Measurements from ENCODE around the gene ACTR3C. TPM values are rescaled to one million over a fixed set of nuclear protein-coding genes. Genes with fewer than 3 reads are reported as not detected.
"Not testable (repeated sequence)": the region's sequence is repeated elsewhere in the genome, so short reads cannot be mapped to it uniquely, and the experiment has no call there.

The ACTR3C gene
- total RNA-seq, 2 donors from 2014 or later, result 2.9 to 12.6 TPM

DNA sequence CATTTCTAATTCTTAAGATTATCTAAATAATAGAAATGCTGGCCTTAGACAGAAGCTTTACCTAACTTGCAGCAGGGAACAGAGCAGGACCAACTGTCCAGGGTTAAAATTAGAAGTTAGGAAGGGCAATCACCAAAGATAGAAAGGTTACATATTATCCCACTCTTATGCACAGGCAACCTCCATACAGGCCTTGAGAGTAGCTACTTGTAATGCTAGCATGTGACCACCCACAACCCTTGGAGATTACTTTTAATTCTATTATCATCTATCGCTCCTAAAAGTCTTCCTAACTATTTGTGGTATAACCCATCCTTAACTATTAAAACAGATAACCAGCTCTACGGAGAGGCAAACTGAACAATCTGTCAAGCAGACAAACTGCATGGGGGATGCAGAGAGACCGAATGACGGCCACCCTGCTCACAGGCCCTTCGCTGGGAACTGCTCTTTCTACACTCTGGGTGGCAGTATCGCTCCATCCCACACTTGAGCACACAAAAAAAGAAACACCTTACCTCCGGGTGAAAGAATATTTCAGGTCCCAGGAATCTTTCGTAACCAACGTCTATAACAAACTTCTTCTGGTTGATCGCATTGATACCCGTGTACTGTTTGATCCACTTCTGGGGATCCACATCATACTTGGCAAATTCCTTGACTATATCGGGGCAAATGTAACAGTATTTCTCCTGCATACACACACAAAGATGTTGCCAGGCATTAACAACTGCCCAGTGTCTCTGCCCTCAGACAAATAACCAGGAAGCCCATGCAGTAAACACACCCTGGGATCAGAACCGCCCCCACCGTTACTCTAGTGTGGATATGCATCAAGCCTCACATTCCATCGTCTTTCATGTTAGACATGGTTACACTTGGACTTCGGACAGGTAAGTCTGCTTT lies 37.2 kb downstream of the ACTR3C start:
- not testable (repeated sequence) for H3K36me3 Mint-ChIP-seq; H3K4me1 Mint-ChIP-seq (ENCODE audit: low read depth in 2 of 2); H3K27me3 Mint-ChIP-seq; H3K27ac Mint-ChIP-seq; H3K9me3 Mint-ChIP-seq; DNase-seq (ENCODE audit: low spot score); H3K4me3 Mint-ChIP-seq
- peak; percentile 68 to 69 for ATAC-seq

DNA sequence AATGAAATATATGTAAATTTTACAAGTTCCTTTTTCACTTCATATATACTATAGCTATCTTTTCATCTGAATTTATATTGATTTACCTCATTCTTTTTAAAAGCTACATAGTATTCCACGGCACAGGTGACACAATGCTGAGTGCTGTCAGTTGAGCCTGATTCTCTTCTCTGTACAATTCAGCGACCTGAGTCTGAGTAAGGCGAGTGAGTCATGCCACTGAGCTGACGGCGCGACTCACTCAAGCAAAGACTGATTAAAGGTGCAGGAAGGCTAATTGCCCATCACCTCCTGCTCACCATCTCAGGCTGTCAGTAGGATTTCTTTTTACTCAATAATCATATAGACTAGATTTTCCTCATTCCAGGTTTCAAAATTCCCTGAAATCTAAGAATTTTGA lies 39.7 kb downstream of the ACTR3C start:
- H3K9me3 Mint-ChIP-seq; ATAC-seq; H3K4me1 Mint-ChIP-seq (ENCODE audit: low read depth in 2 of 2); DNase-seq (ENCODE audit: low spot score); H3K27ac Mint-ChIP-seq; H3K27me3 Mint-ChIP-seq; H3K4me3 Mint-ChIP-seq; H3K36me3 Mint-ChIP-seq: not testable (repeated sequence)

DNA sequence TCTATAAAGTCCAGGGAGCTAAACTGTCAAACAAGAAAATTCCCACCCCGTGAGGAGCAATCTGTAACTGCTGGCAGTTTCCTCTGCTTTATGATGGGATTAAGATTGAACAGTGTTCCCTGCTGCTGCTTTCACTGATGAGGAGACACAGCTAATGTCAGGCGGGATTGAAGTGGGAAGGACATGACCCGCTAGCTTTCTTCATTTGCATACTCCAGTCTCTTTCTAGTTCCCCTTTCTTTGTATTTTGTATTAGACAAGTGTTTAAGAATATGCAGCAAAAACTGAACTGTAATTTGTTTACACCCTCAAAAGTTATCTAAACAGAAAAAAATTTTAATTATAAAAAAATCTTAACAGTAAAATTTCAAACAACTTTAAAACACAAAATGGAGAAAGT lies 40.2 kb downstream of the ACTR3C start:
- H3K9me3 Mint-ChIP-seq; DNase-seq (ENCODE audit: low spot score); H3K4me3 Mint-ChIP-seq; H3K4me1 Mint-ChIP-seq (ENCODE audit: low read depth in 2 of 2); ATAC-seq; H3K36me3 Mint-ChIP-seq; H3K27me3 Mint-ChIP-seq; H3K27ac Mint-ChIP-seq: not testable (repeated sequence)

DNA sequence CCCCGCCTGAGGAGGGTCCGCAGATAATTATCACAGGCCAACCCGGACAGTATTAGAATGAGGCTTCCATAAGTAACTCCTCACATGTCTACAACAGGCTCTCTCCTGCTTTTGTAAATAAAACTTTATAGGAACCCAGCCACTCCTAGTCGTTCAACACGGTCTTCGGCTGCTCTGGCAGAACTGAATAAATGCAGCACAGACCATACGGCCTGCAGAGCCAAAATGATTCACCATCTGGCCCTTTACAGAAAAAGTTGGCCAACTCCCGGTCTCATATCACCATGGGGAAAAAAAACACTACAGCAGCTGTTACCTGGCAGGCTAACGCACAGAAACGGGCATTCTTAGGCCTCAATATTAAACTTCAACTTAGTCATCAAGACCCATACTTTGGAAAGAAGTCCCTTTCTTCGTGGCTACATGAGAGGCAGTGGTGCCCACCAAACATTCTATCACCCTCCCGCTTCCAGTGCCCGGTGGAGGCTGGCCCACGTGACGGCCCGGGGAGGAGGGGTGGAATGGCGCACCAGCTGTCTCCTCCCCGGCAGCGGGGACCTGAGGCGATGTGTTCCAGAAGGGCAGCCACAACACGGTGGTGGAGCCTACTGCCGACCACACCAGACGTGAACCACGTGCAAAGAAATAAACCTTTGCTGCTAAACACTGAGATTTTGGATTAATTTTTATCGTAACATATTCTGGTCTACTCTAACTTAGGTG lies 41.5 kb downstream of the ACTR3C start:
- DNase-seq (ENCODE audit: low spot score); H3K27ac Mint-ChIP-seq; ATAC-seq; H3K4me1 Mint-ChIP-seq (ENCODE audit: low read depth in 2 of 2); H3K36me3 Mint-ChIP-seq; H3K4me3 Mint-ChIP-seq; H3K9me3 Mint-ChIP-seq; H3K27me3 Mint-ChIP-seq: not testable (repeated sequence)

DNA sequence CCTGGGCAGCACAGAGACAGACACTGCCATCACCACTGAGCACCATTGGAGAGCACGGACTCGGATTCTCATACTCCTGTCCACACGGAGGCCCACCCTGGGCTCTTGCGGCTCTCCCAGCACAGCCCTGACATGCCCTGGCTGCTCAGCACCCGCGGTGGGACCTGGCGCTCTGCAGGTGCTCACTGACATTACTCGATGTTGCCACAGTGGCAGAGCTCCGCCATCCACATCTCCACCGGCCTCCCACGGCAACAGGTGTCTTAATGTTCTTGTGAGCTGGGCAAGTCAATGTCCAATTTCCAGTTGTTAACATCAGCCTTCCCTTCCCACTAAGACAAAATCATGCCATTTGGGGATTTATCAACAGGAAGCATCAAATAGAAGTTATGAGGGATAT lies 45.0 kb downstream of the ACTR3C start:
- not testable (repeated sequence) for H3K27me3 Mint-ChIP-seq; H3K9me3 Mint-ChIP-seq; H3K36me3 Mint-ChIP-seq; H3K4me1 Mint-ChIP-seq (ENCODE audit: low read depth in 2 of 2); H3K4me3 Mint-ChIP-seq; H3K27ac Mint-ChIP-seq; ATAC-seq; DNase-seq (ENCODE audit: low spot score)

DNA sequence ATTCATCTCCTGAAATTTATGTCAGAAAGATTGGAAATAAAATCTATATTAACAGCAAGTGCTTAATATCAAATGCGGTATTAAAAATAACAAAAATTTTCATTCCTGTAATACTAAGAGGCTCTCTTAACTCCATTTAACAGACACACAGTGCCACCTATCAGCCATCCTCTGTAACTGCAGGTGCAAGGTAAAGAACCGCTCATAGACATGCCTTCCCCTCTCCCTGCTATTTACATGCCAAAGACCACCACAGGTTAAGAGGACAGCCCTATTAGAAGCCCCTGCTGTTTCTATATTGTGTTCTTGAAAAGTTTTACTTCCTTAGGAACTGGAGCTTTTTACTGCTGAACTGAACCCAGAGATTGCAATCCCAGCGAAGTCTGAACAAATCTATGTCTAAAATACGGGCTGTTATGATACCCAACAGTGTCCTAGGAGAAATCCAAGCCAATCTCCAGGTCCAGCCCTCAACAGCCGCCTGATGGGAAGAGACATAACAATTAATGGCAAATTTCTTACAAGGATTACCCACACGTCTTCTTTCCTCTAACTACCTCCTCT lies 47.1 kb downstream of the ACTR3C start:
- H3K4me3 Mint-ChIP-seq; H3K36me3 Mint-ChIP-seq; DNase-seq (ENCODE audit: low spot score); H3K4me1 Mint-ChIP-seq (ENCODE audit: low read depth in 2 of 2); H3K27ac Mint-ChIP-seq; H3K9me3 Mint-ChIP-seq; H3K27me3 Mint-ChIP-seq: not testable (repeated sequence)
- ATAC-seq, result peak in 1 of 2 donors; percentile 66

DNA sequence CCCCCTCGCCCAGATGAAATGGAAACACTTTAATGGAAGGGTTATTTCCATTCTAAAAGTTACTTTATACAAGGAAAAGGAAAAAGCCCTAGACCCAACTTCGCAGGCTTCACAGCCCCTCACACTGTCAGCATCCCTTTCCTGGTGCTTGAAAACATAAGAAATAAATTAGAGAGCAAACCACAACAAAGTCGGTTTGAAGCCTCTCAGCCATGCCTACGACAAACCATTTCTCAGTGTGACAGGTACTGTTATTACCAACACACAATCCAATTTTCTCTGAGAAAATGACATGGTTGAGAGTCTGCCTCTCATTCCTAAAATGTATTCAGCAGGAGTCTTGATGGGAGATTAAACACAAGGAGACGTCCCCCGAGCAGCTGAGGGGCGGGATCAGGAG lies 51.4 kb downstream of the ACTR3C start:
- not testable (repeated sequence) for H3K4me3 Mint-ChIP-seq; H3K27me3 Mint-ChIP-seq; H3K4me1 Mint-ChIP-seq (ENCODE audit: low read depth in 2 of 2); H3K27ac Mint-ChIP-seq; H3K36me3 Mint-ChIP-seq; H3K9me3 Mint-ChIP-seq; DNase-seq (ENCODE audit: low spot score)
- peak in 1 of 2 donors; percentile 71 for ATAC-seq

DNA sequence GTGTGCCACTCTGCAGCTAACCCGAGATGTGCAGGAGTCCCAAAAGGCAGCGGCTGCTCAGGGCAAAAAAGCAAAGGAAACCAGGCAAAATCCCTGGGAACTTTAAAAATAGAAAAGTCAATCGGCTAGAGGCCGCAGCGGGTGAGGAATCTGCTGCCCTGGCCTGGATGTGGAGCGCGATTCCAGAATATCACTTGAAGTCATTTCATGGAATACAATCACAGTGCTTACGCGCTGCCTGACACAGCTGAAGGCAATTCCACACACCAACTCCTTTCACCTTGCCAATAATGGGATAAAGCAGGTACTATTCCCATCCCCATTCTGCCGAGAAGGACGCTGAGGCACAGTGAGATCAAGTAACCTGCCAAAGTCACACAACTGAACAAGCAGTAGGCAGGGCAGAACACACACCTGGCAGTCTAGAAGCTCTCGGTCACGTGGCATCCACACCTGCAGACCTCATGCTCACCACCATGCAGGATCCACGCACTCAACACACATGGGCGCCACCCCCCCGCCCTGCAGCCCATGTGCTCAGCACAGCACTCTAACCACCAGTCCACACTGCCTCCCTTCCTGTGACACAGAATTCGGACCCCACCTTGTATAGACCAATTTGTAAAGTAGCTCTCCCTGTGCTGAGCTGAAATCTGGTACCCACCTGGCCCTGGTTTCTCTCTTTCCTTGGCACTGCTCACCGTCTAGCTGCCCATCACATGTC lies 53.1 kb downstream of the ACTR3C start:
- DNase-seq (ENCODE audit: low spot score); H3K27ac Mint-ChIP-seq; H3K9me3 Mint-ChIP-seq; H3K4me1 Mint-ChIP-seq (ENCODE audit: low read depth in 2 of 2); H3K27me3 Mint-ChIP-seq; H3K4me3 Mint-ChIP-seq; H3K36me3 Mint-ChIP-seq: not testable (repeated sequence)
- peak in 1 of 2 donors; percentile 40 for ATAC-seq

DNA sequence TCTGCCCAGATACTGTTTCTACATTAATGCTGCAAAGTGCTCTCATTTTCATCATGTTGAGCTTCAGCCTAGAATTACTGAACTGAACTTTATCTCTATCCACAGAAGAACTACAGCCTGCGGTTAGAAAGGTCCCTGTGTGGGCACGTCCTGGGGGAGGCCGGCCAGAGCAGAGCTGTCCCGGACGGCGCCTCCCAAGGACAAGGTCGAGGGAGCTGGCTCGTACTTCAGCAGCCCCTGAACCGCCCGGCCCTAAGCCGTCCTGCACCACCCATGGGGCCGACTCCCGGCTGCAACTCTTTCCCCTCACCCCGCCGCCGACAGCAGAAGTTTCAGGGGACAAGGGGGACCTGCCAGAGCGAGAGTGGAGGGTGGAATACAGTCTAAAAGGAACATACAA lies 54.5 kb downstream of the ACTR3C start:
- not testable (repeated sequence) for DNase-seq (ENCODE audit: low spot score); H3K36me3 Mint-ChIP-seq; H3K4me3 Mint-ChIP-seq; H3K9me3 Mint-ChIP-seq; H3K27me3 Mint-ChIP-seq; H3K4me1 Mint-ChIP-seq (ENCODE audit: low read depth in 2 of 2); H3K27ac Mint-ChIP-seq
- peak in 1 of 2 donors; percentile 28 for ATAC-seq

DNA sequence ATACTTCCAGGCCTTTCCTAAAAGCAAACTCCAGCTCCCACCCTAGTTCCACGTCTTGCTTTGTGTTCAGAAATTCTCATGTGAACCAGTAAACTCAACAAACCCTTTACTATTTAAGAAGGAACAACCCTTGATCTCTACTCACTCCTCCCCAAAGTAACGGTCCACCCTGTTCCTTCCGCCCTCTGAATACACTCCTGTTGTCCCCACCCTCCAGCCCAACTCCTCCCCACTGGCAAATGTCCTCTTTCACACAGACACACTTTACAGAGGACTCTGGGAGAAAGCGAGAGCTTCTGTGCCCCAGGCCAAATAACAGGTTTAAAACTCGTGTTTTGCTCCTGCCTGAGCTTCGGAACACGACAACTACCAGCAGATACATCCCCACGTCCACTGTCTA lies 55.1 kb downstream of the ACTR3C start:
- H3K27me3 Mint-ChIP-seq; H3K27ac Mint-ChIP-seq; H3K4me1 Mint-ChIP-seq (ENCODE audit: low read depth in 2 of 2); H3K4me3 Mint-ChIP-seq; H3K36me3 Mint-ChIP-seq; H3K9me3 Mint-ChIP-seq; DNase-seq (ENCODE audit: low spot score); ATAC-seq: not testable (repeated sequence)

DNA sequence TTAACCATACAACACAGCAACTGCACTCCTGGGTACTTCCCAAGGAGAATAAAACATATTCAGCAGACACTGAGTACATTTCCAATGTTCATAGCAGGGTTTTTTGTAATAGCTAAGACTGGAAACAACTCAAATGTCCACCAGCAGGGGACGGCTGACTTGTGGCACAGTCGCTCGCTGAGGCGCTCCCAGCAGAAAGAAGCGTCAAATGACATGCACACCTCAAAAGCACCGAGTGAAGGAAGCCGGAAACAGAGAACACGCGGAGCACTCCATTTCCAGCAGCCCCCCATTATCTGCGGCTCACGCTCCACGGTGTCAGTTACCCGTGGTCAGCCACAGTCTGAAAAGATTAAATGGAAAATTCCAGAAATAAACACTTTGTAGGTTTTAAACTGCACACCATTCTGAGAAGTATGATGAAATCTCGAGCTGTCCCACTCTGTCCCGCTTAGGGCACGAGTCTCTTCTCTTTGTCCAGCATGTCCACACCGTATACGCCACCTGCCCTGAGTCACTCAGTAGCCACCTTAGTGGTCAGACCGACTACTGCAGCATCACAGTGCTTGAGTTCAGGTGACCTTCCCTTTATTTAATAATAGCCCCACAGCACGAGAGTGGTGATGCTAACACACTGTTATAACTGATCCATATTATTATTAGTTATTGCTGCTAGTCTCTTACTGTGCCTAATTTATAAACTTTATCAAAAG lies 56.2 kb downstream of the ACTR3C start:
- H3K36me3 Mint-ChIP-seq, H3K27ac Mint-ChIP-seq: not testable (repeated sequence)

DNA sequence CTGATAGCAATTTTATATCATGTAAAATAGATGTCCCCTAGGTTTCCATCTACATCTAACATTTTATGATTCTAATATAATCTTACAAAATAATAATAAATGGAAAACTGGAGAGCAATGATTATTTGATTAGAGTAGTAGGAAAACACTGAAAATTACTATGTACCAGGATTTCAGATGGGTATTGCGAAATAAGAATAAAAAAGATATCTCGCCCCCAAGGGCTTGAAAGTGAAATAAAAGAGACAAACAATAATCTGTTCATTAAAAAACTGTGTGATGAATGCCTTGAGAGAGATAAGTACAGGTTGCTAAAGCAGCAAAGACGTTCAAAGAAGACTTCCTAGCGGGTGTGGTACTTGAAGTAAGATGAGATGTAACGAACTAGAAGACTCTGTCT lies 60.7 kb downstream of the ACTR3C start:
- H3K27me3 Mint-ChIP-seq; DNase-seq (ENCODE audit: low spot score); ATAC-seq; H3K4me1 Mint-ChIP-seq (ENCODE audit: low read depth in 2 of 2); H3K36me3 Mint-ChIP-seq; H3K4me3 Mint-ChIP-seq; H3K27ac Mint-ChIP-seq; H3K9me3 Mint-ChIP-seq: not testable (repeated sequence)

More for the DNA sequence above, 56.2 kb downstream of the ACTR3C start:
- DNase-seq (ENCODE audit: low spot score); ATAC-seq; H3K4me3 Mint-ChIP-seq; H3K9me3 Mint-ChIP-seq; H3K4me1 Mint-ChIP-seq (ENCODE audit: low read depth in 2 of 2); H3K27me3 Mint-ChIP-seq: not testable (repeated sequence)

DNA sequence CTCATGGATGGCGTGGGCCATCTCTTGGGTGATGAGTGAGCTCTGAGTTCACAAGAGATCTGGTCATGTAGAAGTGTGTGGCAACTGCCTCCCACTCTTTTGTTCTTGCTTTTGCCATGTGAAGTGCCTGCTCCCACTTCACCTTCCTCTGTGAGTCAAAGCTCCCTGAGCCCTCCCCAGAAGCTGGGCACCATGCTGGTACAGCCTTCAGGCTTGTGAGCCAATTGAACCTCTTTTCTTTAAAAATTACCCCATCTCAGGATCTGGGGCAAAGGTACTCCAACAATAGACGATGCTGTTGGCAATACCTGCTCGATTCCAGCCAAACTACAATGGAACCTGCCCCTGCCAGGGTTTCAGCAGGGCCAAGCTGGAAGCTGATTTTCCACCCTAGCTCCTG lies 75.6 kb downstream of the ACTR3C start:
- H3K4me1 Mint-ChIP-seq (ENCODE audit: low read depth in 2 of 2); DNase-seq (ENCODE audit: low spot score); H3K27me3 Mint-ChIP-seq; H3K27ac Mint-ChIP-seq; H3K36me3 Mint-ChIP-seq; H3K4me3 Mint-ChIP-seq; ATAC-seq; H3K9me3 Mint-ChIP-seq: not testable (repeated sequence)
